RCC 7860 (cell line): ENCODE measurements around the gene XRCC3.
A peak's percentile ranks its signal among the peaks of the same experiment; 100 is the strongest.

ENCODE experiments used
- DNase-seq: peaks from one replicate; pipeline ENCODE4 v3.0.0-alpha.2; 2015; ENCODE audit warnings: low spot score
- FAIRE-seq: peaks from 2 replicates; lab custom pipeline; 2012; peaks lifted over from hg19 to GRCh38; lab: Jason Lieb, UNC

XRCC3 gene

GRCh38 chr14:103727313-103727980 is 12.2 kb upstream of the XRCC3 start:
- FAIRE-seq (no peak), DNase-seq (no peak)

GRCh38 chr14:103726474-103726873 is 11.2 kb upstream of the XRCC3 start:
- DNase-seq (no peak), FAIRE-seq (no peak)

- FAIRE-seq = no peak
- DNase-seq = no peak
These were observed 10.6 kb upstream of the XRCC3 start for GRCh38 chr14:103725739-103726395.

- no peak for FAIRE-seq
These were observed 9.9 kb upstream of the XRCC3 start for GRCh38 chr14:103725001-103725682.

GRCh38 chr14:103724116-103724515 is 8.9 kb upstream of the XRCC3 start:
- DNase-seq (no peak), FAIRE-seq (no peak)

More at GRCh38 chr14:103725001-103725682, 9.9 kb upstream of the XRCC3 start:
- DNase-seq = no peak

GRCh38 chr14:103723748-103724081 is 8.5 kb upstream of the XRCC3 start:
- DNase-seq = no peak
- no peak for FAIRE-seq

- peak; percentile 62 for DNase-seq
- peak; percentile 12 for FAIRE-seq
These were observed 6.3 kb upstream of the XRCC3 start for GRCh38 chr14:103721334-103722120.

GRCh38 chr14:103719751-103720150 is 4.5 kb upstream of the XRCC3 start:
- no peak for DNase-seq
- no peak for FAIRE-seq

- DNase-seq (no peak), FAIRE-seq (no peak)
These were observed 3.3 kb upstream of the XRCC3 start for GRCh38 chr14:103718572-103718971.

GRCh38 chr14:103716899-103717411 is 1.7 kb upstream of the XRCC3 start:
- no peak for FAIRE-seq

GRCh38 chr14:103716091-103716801 is 995 bp upstream of the XRCC3 start:
- no peak for DNase-seq
- no peak for FAIRE-seq

More at GRCh38 chr14:103716899-103717411, 1.7 kb upstream of the XRCC3 start:
- no peak for DNase-seq

GRCh38 chr14:103714063-103714724 is 1.1 kb downstream of the XRCC3 start:
- FAIRE-seq (no peak), DNase-seq (no peak)

GRCh38 chr14:103713304-103714062 is 1.8 kb downstream of the XRCC3 start:
- no peak for DNase-seq
- FAIRE-seq = no peak

- DNase-seq (no peak), FAIRE-seq (no peak)
These were observed 2.5 kb downstream of the XRCC3 start for GRCh38 chr14:103712633-103713247.

GRCh38 chr14:103711516-103712431 is 3.5 kb downstream of the XRCC3 start:
- DNase-seq = no peak

GRCh38 chr14:103710771-103711377 is 4.4 kb downstream of the XRCC3 start:
- no peak for FAIRE-seq

More at GRCh38 chr14:103711516-103712431, 3.5 kb downstream of the XRCC3 start:
- no peak for FAIRE-seq

GRCh38 chr14:103709814-103710213 is 5.4 kb downstream of the XRCC3 start:
- no peak for FAIRE-seq
- no peak for DNase-seq

More at GRCh38 chr14:103710771-103711377, 4.4 kb downstream of the XRCC3 start:
- no peak for DNase-seq
